Neural progenitor cell (in vitro differentiated cells): ENCODE measurements around the gene GALNT18.

ENCODE experiments used
- EZH2 ChIP-seq: fragments of 200-600 bp; sonication (generic); IDR thresholded peaks from 2 replicates; pipeline ENCODE4 v1.6.1; 2017; ENCODE audit warnings: antibody characterized with exemption, mild to moderate bottlenecking, moderate library complexity
- TF ChIP-seq, protein P1 (sequence below): fragments of 200-600 bp; sonication (generic); IDR thresholded peaks from 2 replicates; pipeline ENCODE4 v1.5.1; 2017; ENCODE audit warnings: antibody characterized with exemption, mild to moderate bottlenecking

DNA sequence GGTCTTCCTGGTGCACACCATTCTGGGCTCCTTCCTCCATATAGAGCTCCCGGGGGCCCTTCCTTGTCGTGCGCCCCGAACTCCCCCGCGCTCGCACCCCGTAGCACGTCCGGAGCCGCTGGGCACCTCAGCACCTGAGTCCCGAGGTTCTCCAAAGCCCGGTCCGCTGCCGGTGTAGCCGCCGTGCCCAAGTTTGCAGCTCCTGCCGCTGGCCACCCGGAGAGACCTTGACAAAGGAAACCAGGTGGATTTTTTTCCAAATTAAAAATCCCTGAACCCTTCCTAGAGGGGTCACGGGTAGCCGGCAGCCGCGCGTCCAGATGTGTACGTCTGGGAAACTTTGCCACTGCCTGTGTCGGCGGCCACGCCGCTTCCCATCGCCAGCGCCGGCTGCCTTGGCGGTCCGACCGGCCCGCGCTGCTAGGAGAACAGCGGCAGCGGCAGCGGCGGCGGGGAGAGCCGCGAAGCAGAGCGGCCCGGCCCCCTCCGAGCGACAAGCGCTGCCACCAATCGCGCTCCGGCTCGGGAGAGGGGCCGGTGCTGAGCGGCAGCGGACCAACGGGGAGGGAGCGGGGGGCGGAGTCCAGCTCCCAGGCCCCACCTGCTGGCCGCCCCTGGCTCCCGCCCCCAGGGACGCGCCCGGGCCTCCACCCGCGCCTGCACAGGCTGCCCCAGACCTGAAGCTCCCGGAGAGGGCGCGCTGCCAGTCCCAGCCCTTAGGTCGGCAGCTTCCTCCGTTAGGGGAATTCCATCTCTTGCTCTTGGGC, at the start of gene GALNT18:
- TF ChIP-seq, protein P1, sequence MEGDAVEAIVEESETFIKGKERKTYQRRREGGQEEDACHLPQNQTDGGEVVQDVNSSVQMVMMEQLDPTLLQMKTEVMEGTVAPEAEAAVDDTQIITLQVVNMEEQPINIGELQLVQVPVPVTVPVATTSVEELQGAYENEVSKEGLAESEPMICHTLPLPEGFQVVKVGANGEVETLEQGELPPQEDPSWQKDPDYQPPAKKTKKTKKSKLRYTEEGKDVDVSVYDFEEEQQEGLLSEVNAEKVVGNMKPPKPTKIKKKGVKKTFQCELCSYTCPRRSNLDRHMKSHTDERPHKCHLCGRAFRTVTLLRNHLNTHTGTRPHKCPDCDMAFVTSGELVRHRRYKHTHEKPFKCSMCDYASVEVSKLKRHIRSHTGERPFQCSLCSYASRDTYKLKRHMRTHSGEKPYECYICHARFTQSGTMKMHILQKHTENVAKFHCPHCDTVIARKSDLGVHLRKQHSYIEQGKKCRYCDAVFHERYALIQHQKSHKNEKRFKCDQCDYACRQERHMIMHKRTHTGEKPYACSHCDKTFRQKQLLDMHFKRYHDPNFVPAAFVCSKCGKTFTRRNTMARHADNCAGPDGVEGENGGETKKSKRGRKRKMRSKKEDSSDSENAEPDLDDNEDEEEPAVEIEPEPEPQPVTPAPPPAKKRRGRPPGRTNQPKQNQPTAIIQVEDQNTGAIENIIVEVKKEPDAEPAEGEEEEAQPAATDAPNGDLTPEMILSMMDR = peak; percentile 54
- TF ChIP-seq EZH2 = peak; percentile 57
